Body of pancreas (tissue), 4 donors: Measurements from ENCODE around the gene ADGRG3. TPM values are rescaled to one million over a fixed set of nuclear protein-coding genes. Genes with fewer than 3 reads are reported as not detected.

Source experiments
- ATAC-seq: fragments of 150-250 bp; one replicate; pipeline ENCODE4 v1.9.1; 2016
- DNase-seq, 4 donors: peaks; one replicate each; pipeline ENCODE4 v3.0.0-alpha.2; 2019
- H3K27ac ChIP-seq, 4 donors: fragments of 200-600 bp; sonication (generic); 1 replicate in 3 of 4; 2 replicates in 1 of 4; pipeline versions ENCODE4 v1.5.1 to v1.6.1; 2016 to 2019; ENCODE audit warnings: mild to moderate bottlenecking in 1 of 4, mixed read lengths in 1 of 4, moderate library complexity in 1 of 4
- H3K27me3 ChIP-seq, 2 donors: fragments of 200-600 bp; sonication (generic); one replicate each; pipeline ENCODE4 v1.6.0; 2016; ENCODE audit warnings: mild to moderate bottlenecking in 1 of 2
- H3K36me3 ChIP-seq, 2 donors: fragments of 200-600 bp; sonication (generic); replicated peaks in 1 of 2; 2 replicates each; pipeline ENCODE4 v1.5.1; 2016; ENCODE audit warnings: low read depth in 2 of 2; ENCODE audit not compliant: insufficient read depth in 1 of 2
- H3K4me1 ChIP-seq: fragments of 200-600 bp; sonication (generic); one replicate; pipeline ENCODE4 v1.6.0; 2016
- H3K4me3 ChIP-seq, 2 donors: fragments of 200-600 bp; sonication (generic); 1 replicate in 1 of 2; 2 replicates in 1 of 2; pipeline ENCODE4 v1.5.1; 2016 to 2019
- H3K9me3 ChIP-seq, 3 donors: fragments of 200-600 bp; sonication (generic); 1 replicate in 2 of 3; 2 replicates in 1 of 3; pipeline ENCODE4 v1.5.1; 2016
- POLR2A ChIP-seq, 3 donors: fragments of 450-650 bp; IDR thresholded peaks; one replicate each; pipeline ENCODE4 v1.6.1; 2016; ENCODE audit warnings: antibody characterized with exemption in 3 of 3, mild to moderate bottlenecking in 2 of 3
- WGBS, 2 donors: methylation state at CpG; one replicate each; pipeline ENCODE4 v1.1.5; 2017; 5-methylcytosine and 5-hydroxymethylcytosine counted together
- intact Hi-C: fragments of 100-400 bp; cut with DNase I; formaldehyde crosslinking; loops from one replicate; pipeline ENCODE4 v1.15.1; 2023
- total RNA-seq, 2 donors: library from RNA; depleted of rRNA; stranded (reverse); fragments of >200 nt; gene quantifications; one replicate each; pipeline ENCODE4 v1.1.0, GENCODE V29; 2016
- TF ChIP-seq, protein P1 (sequence below), 7 experiments: fragments of 450-650 bp in 4 of 7; fragments of 200-600 bp in 3 of 7; sonication (generic) in 3 of 7; IDR thresholded peaks; one replicate each; pipeline ENCODE4 v1.5.1; 2016 to 2019; ENCODE audit warnings: antibody characterized with exemption in 7 of 7

The ADGRG3 gene
- total RNA-seq, 2 donors from 2014 or later = 2.0 to 6.0 TPM

DNA sequence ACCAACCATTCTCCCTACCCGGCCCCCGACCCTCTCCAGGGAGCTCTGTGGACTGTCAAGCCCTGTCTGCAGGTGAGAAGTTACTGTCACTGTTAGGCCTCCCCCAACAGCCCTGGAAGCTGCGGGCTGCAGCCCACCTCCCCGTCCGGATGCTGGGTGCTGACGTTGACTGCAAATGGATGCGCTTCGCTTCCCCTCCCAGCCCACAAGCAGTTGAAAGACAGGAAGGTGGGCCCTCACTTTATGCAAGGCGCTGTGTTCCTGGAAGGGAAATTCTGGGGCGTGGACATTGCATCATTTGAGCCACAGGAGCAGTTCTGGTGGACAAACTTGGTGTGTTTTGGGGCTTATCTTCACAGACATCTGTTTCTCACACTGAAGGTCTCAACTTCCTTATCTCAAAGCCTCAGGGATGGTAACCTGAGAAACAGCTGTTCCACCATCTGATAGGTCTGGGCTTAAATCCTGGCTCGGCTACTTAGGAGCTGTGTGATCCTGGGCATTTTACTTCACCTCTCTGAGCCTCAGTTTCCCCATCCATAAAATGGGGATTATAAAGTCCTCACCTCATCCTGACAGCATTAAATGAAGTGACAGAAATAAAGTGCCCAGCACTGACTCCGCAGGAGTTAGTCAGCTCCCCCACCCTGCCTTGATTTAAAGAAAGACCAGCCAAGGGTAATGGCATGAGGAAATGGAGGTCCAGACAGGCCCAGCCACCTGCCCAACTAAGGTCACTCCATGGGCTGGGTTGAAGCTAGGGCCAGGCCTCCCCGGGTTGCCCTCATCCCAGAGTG, 21.9 kb downstream of the ADGRG3 start:
- WGBS, 2 donors = 54 to 79% methylated on average over 11 to 13 of the region's 13 CpGs
- H3K27ac ChIP-seq = peak overlapping the region; percentile 23 to 56 (median 45)
- intact Hi-C loops = no loop called here
- no peak overlapping the region for H3K4me3 ChIP-seq
- no peaks in the 10 kb centered on the region for H3K36me3 ChIP-seq
- H3K9me3 ChIP-seq = no peaks in the 10 kb centered on the region
- DNase-seq (no peak), ATAC-seq (no peak)
- no peaks in the 10 kb centered on the region for H3K27me3 ChIP-seq
- peaks cover 47% of the 10 kb centered on the region for H3K4me1 ChIP-seq
- TF ChIP-seq POLR2A (IDR thresholded peaks at IDR 0.05) = no peak
- TF ChIP-seq, protein P1, sequence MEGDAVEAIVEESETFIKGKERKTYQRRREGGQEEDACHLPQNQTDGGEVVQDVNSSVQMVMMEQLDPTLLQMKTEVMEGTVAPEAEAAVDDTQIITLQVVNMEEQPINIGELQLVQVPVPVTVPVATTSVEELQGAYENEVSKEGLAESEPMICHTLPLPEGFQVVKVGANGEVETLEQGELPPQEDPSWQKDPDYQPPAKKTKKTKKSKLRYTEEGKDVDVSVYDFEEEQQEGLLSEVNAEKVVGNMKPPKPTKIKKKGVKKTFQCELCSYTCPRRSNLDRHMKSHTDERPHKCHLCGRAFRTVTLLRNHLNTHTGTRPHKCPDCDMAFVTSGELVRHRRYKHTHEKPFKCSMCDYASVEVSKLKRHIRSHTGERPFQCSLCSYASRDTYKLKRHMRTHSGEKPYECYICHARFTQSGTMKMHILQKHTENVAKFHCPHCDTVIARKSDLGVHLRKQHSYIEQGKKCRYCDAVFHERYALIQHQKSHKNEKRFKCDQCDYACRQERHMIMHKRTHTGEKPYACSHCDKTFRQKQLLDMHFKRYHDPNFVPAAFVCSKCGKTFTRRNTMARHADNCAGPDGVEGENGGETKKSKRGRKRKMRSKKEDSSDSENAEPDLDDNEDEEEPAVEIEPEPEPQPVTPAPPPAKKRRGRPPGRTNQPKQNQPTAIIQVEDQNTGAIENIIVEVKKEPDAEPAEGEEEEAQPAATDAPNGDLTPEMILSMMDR (IDR thresholded peaks at IDR 0.05) = no peak

DNA sequence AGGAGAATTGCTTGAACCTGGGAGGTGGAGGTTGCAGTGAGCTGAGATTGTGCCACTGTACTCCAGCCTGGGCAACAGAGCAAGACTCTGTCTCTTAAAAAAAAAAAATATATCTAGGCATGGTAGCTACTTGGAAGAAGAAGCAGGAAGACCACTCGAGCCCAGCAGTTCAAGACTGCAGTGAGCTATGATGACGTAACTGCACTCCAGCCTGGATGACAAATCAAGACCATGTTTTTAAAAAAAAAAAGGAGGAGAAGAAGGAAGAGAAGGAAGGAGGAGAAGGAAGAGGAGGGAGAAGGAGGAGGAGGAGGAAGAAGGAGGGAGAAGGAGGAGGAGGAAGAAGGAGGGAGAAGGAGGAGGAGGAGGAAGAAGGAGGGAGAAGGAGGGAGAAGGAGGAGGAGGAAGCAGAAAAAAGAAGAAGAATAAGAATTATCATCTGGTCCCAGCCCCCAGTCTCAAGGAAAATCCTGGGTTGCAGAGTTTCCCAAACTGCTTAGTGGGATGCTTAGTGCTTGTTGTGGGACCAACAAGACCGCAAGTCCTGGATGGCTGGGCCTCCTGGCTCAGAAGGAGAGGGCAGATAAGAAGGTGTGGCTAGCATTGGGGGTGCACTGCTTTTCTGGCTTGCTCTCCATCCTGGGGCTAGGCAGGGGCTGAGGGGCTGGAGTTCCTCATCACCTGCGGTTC, 22.8 kb downstream of the ADGRG3 start:
- no peaks in the 10 kb centered on the region for H3K9me3 ChIP-seq
- no peak overlapping the region for H3K27ac ChIP-seq
- ATAC-seq = no peak
- WGBS, 2 donors = 70 to 73% methylated on average over 3 to 4 of the region's 4 CpGs
- no peak overlapping the region for H3K4me3 ChIP-seq
- H3K4me1 ChIP-seq = peaks cover 54% of the 10 kb centered on the region
- intact Hi-C loops = no loop called here
- no peaks in the 10 kb centered on the region for H3K36me3 ChIP-seq
- TF ChIP-seq POLR2A (IDR thresholded peaks at IDR 0.05) = no peak
- TF ChIP-seq, protein P1 (IDR thresholded peaks at IDR 0.05) = no peak
- no peaks in the 10 kb centered on the region for H3K27me3 ChIP-seq
- DNase-seq = no peak

DNA sequence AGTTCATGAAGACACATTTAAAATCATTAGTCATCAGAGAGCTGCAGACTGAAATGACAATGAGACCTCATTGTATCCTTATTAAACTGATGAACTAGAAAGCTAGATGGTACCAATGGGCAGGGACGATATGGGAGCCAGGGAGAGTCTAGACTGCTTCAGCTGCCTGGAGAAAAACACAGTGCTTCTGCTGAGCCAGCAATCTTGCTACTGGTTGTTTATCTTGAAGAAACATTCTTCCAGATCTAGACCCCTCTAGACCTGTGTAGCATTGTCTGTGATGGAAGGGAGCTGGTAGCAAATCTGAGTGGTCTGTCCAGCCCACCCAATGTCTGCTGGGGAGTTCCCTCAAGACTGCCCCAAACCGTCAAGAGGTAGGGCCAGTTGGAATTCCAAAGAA, 24.5 kb downstream of the ADGRG3 start:
- Histone ChIP-seq H3K27me3 (no peaks in the 10 kb centered on the region), H3K4me1 (peaks cover 54% of the 10 kb centered on the region), H3K36me3 (no peaks in the 10 kb centered on the region), H3K27ac (no peak overlapping the region), H3K4me3 (no peak overlapping the region), H3K9me3 (no peaks in the 10 kb centered on the region)
- TF ChIP-seq, protein P1 (IDR thresholded peaks at IDR 0.05) = no peak
- no peak for TF ChIP-seq POLR2A (IDR thresholded peaks at IDR 0.05)
- ATAC-seq (no peak), DNase-seq (no peak)
- WGBS, 2 donors = 58 to 90% methylated on average over 2 of the region's 2 CpGs
- intact Hi-C loops = no loop called here

DNA sequence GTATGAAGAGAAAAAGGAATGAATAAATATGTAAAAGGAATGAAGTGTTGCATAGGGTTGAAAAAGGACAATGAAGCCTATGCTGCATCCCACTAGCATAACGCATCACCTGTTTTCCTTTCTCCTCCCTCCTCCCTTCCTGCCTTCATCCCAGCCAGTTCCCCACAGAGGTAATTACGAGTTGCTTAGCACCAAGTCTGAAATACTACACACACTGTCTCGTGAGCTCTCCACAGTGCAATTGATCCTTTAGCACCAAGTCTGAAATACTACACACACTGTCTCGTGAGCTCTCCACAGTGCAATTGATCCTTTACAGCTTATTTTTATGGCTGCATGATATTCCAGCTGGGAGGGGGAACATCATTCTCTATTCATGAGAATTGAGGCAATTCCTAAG, 25.4 kb downstream of the ADGRG3 start:
- no peaks in the 10 kb centered on the region for H3K27me3 ChIP-seq
- no peak for TF ChIP-seq POLR2A (IDR thresholded peaks at IDR 0.05)
- TF ChIP-seq, protein P1 (IDR thresholded peaks at IDR 0.05) = no peak
- no peaks in the 10 kb centered on the region for H3K36me3 ChIP-seq
- intact Hi-C loops = no loop called here
- no peak overlapping the region for H3K4me3 ChIP-seq
- no peaks in the 10 kb centered on the region for H3K9me3 ChIP-seq
- WGBS, 2 donors = 72 to 74% methylated on average over 4 of the region's 4 CpGs
- no peak for ATAC-seq
- peak overlapping the region in 2 of 4 donors; percentile 82 to 92 for H3K27ac ChIP-seq
- peaks cover 56% of the 10 kb centered on the region for H3K4me1 ChIP-seq
- no peak for DNase-seq
